AG08395 (cell line): Measurements from ENCODE around the gene DOK1.

Experiments used
- DNase-seq: peaks from one replicate; pipeline ENCODE4 v3.0.0; 2012; ENCODE audit warnings: mixed read lengths, low spot score

Gene DOK1

DNA sequence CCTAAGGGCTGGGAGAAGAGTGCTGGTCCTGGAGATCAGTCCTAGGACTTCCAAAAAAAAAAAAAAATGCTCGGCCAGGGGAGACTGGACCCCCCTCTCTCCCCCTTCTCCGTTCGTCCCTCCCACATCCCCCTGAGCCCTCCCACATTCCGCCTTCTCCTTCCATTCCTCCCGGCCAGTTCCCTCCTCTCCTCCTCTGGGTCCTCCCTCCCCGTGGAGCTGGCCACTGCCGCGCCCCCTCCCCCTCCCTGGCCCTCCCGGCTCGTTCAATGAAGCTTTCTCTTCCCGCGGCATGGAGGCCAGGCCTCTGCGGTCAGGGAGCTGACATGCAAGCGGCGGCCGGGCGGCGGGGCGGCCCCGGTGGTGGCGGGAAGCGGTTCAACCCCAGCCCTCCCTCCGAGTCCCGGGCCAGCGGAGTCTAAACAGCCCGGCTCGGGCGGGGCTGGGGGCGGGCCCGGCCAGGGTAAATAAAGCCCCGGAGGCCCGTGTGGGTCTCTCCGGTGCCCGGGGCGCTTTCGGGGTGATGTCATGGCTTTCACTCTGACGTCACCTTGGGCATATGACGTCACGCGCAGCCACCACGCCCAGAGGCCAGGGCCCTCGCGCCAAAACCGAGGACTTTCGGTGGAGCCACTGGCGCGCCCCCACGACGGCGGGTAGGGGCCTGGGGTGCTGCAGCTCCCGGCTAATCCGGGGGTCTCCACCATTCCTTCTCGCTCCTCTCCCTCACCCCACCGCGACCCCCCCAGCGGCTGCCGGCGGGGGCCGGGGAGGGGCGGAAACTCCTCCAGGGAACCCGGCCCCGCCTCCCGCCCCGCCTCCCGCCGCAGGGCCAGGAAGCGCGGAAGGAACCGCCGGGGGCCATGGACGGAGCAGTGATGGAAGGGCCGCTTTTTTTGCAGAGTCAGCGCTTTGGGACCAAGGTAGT is at the start of gene DOK1, which contains the start of gene LOXL3:
TSS of gene DOK1 (plus strand) at position 829 of the 928 bp plus-strand sequence. CDS start at position 864, 35 bp downstream.
TSS of gene LOXL3 (minus strand) at position 51 of the 928 bp plus-strand sequence. CDS start 1,308 bp downstream, outside the sequence.
- peak; percentile 95 for DNase-seq

DNA sequence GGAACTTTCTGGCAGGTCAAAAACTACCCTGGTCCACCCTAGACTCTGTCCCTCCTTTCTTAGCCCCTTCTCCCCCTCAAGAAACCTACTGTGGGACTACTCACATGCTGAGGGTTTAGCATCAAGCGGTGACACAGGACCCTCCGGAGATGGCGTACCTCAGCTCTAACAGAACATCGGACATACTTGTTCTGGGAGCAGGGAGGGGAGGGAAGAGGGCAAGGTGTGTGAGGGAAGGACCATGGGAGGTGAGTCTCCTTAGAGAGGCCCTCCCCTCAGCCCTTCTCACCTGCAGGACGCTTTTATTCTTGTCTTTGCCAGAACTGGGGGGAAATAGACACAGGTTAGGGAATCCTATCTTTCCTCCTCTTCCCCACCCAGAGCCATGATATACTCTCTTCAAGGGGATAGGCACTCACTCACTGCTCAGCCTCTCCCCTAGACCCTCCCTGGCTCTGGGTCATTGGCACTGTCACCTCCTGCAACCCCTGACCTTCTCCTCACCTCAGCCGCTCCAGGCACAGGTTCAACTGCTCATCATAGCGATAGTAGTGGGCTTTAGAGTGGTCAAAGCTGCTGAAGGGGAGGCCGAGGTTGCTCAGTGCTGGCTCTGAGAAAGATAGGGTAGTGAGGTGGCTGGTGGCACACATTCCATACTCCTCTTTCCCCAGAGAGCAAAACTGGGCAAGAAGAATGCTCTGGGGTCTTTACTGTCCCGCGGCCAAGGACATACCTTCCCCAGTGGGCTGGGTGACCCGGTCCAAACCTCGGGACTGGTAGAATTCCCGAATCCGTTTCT is 48.9 kb upstream of the DOK1 start:
- no peak for DNase-seq

DNA sequence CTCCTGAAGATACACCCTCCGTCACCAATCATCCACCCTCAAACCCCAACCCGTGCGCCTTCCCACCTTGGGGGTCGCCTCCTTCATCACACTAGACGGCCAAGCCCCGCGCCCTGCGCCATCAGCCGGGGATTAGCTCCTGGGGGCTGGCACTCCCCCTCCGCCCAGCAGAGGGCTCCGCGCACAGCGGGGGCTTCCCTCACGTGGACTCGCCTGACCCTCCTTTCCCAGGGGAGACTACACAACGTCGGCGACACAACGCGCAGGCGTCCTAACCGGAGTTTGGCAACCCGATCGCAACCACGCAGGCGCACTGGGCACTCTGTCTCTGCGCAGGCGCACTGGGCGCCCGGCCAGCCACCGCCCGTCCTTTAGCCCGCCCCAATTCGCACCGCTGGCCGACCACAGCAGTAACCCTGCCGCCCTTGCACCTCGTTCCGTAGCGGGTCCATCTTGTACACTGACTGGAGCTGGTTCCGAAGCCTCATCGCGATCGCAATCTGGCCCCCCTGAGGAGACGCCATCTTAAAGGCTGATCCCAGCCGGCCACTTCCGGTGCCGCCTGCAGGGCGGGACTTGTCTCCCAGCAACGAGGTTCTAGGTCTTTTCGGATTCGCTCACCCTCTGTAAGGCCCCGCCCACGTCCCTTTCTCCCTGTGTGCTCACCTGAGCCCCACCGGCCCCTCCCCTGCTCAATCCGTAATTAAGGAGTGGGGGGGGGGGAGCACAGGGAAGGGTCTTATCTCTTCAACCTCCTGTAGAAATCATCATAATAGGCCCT is 47.2 kb upstream of the DOK1 start, which contains the start of gene PCGF1:
TSS of gene PCGF1 (minus strand) at position 551 of the 781 bp plus-strand sequence. CDS start at position 524, 27 bp downstream.
- peak; percentile 98 for DNase-seq

DNA sequence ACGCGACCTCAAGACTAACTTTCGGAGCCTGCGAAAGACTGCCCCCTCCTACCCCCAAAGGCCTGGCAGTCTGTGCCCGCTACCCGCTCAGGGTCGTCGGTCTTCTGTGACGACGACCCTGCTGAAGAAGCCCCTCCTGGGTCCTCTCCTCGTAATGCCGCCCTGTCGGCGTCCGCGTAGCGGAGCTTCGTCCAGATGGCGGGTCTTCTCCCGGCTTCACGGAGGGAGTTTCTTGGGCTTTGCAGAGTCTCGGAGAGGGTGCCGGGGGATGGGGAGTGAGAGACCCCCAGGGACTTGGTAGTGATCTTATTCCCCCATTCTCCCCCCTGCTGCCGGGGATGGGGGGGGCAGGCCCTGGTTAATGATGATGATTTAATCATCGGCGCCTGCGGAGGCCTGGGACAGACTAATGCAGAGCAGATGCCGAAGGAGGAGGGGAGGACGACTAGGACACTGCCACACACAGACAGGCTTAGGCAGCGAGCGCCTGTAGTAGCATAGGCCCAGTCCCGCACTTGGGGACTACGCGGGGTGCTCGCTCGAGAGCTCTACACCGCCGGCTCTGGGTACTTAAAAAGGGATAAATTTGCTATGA is 46.5 kb upstream of the DOK1 start:
- DNase-seq, result peak; percentile 77

DNA sequence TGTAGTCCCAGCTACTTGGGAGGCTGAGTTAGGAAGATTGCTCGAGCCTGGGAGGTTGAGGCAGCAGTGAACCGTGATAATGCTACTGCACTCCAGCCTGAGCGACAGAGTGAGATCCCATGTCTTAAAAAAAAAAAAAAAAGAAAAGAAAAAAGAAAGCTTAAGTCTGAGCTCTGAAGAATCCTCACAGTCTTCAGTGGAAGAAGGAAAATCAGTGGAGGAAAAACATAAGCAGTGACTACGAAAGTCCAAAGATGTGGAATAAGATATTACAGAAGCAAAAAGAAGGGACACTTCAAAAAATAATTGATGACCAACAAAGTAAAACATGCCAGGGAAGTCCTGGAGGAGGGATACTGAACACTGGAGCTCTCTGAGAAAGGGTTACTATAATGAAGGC is 44.2 kb upstream of the DOK1 start:
- no peak for DNase-seq

DNA sequence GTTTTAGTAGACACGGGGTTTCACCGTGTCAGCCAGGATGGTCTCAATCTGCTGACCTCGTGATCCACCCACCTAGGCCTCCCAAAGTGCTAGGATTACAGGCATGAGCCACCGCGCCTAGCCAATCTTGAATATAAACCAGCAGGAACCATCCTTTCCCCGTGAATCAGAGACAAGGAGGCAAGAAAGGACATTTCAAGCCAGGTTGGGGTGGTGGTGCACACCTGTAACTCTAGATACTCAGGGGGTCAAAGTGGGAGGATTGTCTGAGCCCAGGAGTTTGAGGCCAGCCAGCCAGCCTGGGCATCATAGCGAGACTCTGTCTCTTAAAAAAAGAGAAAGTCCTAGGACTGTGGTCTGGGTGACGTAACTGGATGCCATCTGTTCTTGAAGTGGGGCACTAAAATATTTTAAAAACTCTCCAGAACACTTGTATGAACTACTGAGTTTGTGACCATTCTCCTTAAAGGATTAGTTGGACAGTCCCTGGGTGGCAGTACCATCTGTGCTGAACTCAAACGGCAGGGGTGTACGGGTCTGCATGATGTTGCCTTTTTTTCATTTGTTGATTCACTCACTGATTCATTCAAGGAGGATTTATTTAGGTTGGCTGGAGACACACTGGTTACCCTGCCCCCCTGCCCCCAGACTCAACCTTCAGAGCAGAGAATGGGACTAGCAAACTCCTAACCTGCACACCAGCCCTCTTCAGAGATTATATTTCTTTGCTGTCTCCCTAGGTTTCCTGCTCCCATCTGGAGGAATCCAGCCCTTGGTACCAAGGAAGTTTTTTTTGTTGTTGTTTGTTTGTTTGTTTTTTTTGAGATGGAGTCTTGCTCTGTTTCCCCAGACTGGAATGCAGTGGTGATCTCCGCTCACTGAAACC is 43.2 kb upstream of the DOK1 start:
- no peak for DNase-seq

DNA sequence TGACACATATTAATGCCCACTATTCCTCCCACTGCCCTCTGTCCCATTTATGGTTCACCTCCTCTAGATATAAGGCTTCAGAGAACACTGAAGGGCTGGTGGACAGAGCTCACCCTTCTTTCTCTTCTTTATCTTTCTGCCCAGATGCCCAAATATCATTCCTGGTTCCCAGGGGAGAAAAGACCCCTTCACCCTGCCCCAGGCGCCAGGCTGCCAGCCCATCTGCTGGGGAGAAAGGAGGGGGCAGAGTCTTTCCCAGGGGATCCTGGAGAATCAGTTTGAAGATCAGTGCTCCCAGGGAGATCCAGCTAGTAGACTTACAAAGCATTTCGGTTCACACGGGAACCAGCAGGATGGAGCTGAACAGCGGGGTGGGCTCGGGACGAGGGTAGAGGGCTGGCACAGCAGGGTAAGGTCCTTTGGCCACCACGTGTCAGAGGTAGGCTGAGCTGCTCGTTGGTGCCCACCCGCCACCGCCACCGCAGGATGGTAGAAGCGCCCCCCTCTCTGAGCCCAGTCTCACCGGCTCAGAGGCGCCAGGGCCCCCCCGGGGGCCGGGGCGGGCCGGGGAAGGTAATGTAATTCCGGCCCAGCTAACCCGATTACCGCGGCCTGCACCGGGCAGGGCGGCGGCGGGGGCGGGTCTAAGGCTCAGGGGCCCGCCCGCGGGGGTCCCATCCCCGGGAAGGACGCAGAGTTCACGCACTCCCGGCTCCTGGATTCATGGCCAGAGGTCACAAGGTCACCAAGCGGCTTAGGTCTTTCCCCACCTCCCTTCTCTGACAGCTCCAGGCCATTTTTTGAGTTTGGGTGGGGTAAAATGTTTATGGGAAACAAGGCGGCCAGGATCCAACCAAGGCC is 41.5 kb upstream of the DOK1 start:
- DNase-seq, result no peak

DNA sequence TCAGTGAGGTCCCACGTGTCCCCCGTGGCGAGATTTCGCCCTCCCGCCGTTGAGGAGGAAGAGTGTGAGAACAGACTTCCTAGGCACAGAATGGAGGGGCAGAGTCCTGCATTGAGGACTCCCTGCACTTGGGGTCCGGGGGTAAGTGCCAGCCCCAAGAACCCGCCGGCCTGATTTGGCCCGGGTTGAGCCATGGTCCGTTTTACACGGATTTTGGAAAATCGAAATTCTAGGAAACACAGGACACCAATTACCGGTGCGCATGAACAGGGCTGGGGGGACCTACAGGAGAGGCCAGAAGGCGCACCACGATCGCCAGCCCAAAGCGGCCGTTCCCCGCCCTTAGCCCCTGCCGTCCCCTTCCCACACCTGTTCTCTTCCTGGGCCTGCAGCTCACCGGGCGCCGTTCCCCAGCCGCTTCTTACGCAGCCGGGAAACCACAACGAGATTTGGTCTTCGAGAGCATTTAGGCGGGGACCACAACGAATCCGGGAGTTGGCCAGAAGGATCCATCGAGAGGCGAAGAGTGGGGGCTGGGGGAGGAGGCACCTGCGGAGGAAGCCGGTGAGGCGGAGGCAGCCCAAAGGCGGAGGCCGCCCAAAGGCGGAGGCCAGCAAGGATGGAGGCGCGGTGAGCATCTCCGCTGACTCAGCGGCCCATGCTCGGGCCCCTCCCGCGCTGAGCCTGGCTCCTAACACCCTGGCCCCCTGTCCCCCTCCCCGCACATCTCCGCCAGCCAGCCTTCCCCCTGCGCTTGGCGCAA is 40.7 kb upstream of the DOK1 start:
- DNase-seq, result no peak

DNA sequence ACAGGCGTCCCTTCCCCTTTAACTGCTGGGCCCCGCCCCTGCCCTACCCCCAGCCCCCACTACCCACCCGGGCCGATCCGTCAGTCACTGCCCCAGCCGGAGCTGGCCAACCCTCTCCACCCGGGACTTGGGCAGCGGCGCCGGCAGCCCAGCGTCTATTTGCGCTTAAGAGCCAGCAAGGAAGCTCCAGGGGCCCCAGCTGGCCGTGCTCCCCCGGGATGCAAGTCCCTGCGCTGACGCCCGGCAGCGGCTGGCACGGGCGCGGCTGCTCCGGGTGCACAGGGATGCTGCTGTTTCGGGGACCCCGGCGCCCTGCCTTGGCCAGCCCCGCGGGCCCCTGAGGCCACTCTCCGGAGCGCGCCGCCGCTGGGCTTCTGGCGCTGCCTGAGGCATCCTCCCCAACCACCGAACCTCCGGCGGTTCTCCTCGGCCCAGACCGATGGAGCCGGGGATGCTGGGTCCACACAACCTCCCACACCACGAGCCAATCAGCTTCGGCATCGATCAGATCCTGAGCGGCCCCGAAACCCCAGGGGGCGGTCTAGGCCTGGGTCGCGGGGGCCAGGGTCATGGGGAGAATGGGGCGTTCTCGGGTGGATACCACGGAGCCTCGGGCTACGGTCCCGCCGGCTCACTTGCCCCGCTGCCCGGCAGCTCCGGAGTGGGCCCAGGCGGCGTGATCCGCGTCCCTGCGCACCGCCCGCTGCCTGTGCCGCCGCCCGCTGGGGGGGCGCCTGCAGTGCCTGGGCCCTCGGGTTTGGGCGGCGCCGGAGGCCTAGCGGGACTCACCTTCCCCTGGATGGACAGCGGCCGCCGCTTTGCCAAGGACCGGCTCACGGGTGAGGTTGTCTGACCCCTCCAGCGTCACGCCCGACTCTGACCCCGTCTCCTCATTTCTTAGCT is 39.9 kb upstream of the DOK1 start, which contains the start of gene TLX2:
TSS of gene TLX2 (plus strand) at position 83 of the 903 bp plus-strand sequence. CDS start at position 440, 357 bp downstream.
- no peak for DNase-seq

DNA sequence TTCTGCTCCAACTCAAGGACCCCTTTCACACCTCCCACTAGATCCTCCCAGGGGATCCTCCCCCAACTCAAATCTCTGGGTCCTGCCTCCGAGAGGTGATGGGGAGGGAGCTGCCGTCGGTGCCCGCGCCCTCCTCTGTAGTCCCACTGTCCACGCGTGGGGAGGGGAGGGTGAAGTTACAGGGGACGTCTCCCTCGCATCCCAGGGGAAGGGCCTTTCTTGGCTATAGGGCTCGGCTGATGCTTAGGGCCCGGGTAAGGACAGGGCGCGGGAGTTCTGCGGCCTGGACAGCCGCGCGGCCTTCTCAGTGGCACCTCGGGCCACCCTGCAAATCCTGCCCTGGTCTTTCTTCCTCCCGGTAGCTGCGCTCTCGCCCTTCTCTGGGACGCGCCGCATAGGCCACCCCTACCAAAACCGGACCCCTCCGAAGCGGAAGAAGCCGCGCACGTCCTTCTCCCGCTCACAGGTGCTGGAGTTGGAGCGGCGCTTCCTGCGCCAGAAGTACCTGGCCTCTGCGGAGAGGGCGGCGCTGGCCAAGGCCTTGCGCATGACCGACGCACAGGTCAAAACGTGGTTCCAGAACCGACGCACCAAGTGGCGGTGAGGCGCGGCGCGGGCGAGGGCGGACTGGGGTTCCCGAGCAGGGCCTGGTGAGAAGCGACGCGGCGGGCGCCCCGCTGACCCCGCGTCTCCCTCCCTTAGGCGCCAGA is 39.1 kb upstream of the DOK1 start:
- no peak for DNase-seq

DNA sequence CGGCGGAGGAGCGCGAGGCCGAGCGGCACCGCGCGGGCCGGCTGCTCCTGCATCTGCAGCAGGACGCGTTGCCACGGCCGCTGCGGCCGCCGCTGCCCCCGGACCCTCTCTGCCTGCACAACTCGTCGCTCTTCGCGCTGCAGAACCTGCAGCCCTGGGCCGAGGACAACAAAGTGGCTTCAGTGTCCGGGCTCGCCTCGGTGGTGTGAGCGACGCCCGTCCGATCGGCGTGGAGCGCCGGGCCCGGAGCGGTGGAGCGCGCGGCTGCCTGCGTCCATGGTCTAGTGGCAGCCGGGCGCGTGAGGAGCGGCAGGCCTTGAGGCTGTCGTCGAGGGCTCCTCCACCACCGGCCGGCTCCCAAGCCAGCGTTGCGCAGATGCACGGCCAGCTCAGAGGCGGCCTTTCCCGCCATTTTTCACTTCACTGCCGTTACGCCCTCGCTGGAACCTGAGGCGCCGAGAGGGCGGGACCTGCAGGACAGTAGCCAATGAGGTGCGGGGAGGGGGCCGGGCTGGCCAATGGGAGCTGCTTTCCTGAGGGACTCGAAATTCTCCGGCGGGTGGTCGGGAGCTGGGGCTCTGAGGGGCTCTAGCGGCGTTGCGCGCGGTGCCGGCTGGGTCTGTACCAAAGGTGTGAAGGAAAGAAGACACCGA is 38.4 kb upstream of the DOK1 start:
- DNase-seq, result peak; percentile 89

DNA sequence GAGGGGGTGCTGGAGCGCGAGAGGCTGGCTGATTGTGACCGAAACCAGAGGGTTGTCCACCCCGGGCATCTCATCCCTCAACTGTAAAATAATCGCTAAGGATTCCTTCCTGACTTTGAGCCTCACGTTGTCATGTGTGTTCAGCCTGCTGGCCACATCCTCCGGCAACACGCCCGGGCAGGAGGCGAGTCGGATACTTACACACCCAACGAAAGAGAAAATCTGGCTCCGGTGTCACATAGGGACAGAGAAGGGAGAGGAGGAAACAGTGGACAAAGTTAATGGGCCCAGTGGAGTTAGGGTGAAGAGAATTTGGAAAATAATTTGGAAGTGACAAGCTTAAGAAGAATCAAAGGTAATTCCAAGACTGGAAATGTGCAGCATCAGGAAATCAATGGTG is 37.9 kb upstream of the DOK1 start:
- no peak for DNase-seq

DNA sequence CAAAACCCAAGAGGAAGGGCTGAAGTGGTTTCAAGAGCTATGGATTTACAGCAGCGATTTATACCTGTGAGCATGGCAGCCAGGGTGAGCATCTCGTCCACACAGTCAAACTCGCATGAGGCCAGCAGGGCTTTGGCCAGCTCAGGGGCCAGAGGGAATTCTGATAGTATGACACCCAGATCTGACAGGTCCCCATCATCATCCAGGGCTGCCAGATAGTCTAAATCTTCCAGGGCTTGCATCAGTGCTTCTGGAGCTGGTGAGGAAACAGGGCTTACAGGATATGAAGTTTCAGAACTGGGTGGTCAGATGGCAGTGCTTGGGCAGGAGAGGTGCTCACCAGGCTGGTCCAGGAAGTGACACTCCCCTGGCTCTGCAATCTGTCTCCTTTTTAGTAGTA is 32.0 kb upstream of the DOK1 start:
- no peak for DNase-seq

DNA sequence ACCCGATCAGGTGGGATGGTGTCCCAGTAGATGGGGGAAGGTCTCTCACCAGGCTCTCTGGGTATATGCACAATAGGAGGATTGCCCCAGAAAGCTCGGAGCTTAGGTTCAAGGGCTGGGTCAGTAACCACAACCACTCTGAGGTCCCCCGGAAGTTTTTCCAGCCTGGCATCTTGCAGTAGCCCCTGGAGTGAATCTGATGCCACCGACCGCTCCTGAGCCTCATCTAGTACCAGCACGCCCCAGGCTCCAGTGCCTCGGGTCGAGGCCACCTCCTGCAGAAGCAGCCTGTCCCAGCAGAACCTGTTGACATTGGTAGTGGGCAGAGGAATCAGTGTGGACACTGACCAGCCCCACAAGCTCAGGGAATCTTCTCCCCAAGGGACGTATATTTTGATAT is 30.5 kb upstream of the DOK1 start:
- no peak for DNase-seq

DNA sequence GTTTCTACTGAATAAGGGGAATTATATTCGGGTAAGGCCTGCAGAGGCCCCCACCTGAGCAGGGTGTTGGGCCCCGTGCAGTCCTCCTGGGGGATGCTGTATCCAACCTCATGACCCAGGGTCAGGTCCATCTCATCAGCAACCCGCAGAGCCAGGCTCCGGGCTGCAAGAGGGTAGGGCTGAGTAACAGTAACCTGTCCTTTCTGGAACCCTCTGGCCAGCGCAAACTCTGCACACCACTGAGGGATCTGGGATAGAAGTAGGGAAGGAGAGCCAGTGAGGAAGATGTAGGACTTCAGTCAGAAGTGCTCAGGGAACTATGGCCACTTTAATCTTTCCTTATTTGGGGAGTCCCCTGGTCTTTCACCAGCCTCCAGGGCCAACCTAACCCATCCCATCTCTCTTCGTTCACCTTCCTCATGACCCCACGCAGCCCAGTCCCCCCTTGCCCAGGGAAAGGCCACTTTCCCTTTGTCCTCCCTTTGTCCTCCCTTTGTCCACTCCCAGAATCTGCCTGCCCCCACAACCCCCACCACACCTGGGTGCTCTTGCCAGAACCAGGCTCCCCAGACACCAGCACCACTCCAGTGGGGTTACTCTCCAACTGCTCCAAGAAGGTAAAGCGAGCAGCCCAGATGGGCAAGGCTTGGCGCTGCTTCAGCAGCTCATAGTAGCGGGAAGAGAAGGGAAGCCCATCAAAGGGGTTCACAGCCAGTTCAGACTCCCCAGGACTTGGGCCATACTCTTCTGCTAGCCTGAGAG is 29.4 kb upstream of the DOK1 start:
- DNase-seq, result no peak
